GM13976 (cell line): ENCODE results near the gene SLC50A1.

Source experiments
- DNase-seq: peaks from one replicate; pipeline ENCODE4 v3.0.0; 2012; ENCODE audit warnings: low spot score
- in situ Hi-C: fragments of 300-500 bp; cut with MboI; formaldehyde crosslinking; loops from one replicate; pipeline ENCODE4 v1.12.0; 2022; ENCODE audit warnings: low sequenced_read_pairs, mixed read lengths, inconsistent platforms; ENCODE audit not compliant: unreplicated experiment
- TF ChIP-seq, protein P1 (sequence below): IDR thresholded peaks from 2 replicates; pipeline ENCODE4 v1.5.1; 2012; ENCODE audit warnings: borderline replicate concordance, mild to moderate bottlenecking; ENCODE audit not compliant: insufficient read depth; ENCODE audit errors: extremely low read depth, missing control alignments, control extremely low read depth

The SLC50A1 gene

DNA sequence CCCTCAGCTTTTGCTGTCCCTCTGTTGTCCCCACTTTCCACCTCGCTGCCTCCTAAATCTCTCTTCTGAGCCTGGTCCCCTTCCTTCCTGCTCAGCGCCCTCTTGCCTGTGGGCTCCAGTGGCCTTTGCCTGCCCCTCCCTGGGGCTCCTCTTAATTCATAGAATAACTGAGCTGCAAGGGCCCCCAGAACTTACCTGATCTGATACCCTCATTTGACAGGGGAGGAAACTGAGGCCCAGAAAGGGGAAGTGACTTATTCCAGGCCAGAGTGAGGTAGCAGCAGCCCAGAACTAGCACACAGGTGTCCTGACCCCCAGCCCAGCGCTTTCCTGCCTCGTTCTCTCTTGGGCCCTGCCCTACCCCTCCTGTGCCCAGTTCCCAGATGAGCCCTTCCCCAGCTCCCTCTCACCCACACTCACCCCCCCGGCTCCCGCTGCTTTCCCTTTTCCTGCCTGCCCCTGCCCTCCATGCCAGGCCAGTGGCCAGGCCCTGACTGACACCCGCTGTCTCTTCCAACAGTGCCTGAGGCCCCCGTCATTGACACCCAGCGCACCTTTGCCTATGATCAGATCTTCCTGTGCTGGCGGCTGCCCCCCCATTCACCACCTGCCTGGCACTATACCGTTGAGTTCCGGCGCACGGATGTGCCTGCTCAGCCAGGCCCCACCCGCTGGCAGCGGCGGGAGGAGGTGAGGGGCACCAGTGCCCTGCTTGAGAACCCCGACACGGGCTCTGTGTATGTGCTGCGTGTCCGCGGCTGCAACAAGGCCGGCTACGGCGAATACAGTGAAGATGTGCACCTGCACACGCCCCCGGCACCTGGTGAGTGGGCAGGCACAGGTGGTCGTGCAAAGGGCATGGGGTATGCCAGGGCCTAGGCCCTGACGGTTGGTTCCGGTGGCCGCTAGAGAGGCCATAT lies 43.7 kb downstream of the SLC50A1 start:
- in situ Hi-C loops, result no loop called here
- TF ChIP-seq, protein P1, sequence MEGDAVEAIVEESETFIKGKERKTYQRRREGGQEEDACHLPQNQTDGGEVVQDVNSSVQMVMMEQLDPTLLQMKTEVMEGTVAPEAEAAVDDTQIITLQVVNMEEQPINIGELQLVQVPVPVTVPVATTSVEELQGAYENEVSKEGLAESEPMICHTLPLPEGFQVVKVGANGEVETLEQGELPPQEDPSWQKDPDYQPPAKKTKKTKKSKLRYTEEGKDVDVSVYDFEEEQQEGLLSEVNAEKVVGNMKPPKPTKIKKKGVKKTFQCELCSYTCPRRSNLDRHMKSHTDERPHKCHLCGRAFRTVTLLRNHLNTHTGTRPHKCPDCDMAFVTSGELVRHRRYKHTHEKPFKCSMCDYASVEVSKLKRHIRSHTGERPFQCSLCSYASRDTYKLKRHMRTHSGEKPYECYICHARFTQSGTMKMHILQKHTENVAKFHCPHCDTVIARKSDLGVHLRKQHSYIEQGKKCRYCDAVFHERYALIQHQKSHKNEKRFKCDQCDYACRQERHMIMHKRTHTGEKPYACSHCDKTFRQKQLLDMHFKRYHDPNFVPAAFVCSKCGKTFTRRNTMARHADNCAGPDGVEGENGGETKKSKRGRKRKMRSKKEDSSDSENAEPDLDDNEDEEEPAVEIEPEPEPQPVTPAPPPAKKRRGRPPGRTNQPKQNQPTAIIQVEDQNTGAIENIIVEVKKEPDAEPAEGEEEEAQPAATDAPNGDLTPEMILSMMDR, result no peak
- no peak for DNase-seq

DNA sequence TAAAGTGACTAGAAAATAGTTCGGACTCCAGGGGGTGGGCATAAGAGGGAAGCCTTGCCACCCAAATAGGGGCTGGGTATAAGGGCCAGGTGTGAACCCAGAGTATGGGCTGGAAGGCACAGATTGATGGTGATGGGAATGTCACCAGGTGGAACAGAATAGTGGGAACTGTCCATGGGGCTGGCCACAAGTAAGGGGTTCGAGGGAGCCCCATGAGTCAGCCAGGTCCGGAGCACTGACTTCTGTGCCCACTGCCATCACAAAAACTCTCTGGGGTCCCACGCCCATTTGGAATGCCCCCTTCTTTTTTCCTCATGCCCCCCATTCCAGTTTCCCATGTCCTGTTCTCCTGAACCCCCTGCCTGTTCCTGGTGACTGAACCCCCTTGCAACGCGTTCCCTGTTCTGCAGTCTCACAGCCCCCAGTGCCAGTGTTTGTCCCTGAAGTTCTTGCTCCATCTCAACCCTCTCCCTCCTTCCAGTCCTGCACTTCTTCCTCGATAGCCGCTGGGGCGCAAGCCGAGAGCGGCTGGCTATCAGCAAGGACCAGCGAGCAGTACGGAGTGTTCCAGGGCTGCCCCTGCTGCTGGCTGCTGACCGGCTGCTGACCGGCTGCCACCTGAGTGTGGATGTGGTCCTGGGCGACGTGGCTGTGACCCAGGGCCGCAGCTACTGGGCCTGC lies 45.9 kb downstream of the SLC50A1 start:
- TF ChIP-seq, protein P1, result no peak
- in situ Hi-C loops, result no loop called here
- DNase-seq, result no peak

DNA sequence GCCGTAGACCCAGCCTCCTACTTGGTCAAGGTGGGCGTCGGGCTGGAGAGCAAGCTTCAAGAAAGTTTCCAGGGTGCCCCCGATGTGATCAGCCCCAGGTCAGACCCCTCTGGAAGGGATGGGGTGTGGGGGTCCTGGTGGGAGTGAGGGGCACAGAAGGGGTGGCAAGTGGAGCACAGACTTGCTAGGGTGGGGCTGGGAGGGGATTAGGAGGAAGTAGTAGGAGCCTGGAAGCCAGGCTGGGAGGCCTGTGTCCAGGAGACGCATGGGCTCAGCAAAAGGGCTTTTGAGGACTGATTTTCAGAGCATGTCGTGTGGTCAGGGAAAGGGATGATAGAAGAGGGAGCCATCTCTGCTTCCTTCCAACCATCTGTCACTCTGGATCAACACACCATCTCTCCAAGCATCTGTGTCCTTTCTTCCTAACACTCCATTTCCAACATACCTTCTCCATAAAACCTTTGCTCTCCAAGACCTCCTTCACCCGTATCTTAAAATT lies 46.4 kb downstream of the SLC50A1 start:
- DNase-seq, result no peak
- TF ChIP-seq, protein P1, result no peak
- in situ Hi-C loops, result no loop called here

DNA sequence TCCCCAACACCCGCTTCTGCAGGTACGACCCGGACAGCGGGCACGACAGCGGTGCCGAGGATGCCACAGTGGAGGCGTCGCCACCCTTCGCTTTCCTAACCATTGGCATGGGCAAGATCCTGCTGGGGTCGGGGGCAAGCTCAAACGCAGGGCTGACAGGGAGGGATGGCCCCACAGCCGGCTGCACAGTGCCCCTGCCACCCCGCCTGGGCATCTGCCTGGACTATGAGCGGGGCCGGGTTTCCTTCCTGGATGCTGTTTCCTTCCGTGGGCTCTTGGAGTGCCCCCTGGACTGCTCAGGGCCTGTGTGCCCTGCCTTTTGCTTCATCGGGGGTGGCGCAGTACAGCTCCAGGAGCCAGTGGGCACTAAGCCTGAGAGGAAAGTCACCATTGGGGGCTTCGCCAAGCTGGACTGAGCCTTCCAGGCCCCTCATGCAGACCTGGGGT lies 48.1 kb downstream of the SLC50A1 start:
- no peak for DNase-seq
- in situ Hi-C loops, result no loop called here
- TF ChIP-seq, protein P1, result no peak

DNA sequence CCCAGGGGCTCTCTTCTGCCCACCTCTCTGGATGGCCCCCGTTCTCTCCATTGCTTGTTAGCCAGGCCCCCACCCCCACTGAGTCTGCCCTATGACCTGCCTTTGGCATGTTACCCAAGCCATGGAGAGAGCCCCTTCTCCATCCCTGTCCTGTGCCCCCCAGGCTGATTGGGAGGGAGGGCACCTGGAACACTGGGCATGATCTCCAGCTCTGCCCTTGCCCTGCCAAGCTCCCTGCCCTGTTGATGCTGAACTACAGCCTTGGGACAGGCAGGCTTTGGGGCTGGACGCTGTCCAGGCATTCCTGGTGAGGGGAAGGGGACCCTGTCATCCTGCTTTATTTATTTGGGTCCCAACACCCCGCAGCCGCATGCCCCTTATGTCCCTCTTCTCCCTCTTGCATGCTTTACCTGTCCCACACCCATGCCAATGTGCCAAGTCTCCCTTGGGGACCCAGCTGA lies 48.7 kb downstream of the SLC50A1 start:
- in situ Hi-C loops, result no loop called here
- DNase-seq, result no peak
- TF ChIP-seq, protein P1, result no peak
